HG03342 (cell line): ENCODE measurements around the gene MOGAT3.

Experiments used
- ATAC-seq: cut with Tn5 transposase; IDR thresholded peaks from one replicate; pipeline ENCODE4 v1.9.1; 2021; ENCODE audit warnings: mild to moderate bottlenecking, moderate library complexity; ENCODE audit not compliant: unreplicated experiment

The MOGAT3 gene

DNA sequence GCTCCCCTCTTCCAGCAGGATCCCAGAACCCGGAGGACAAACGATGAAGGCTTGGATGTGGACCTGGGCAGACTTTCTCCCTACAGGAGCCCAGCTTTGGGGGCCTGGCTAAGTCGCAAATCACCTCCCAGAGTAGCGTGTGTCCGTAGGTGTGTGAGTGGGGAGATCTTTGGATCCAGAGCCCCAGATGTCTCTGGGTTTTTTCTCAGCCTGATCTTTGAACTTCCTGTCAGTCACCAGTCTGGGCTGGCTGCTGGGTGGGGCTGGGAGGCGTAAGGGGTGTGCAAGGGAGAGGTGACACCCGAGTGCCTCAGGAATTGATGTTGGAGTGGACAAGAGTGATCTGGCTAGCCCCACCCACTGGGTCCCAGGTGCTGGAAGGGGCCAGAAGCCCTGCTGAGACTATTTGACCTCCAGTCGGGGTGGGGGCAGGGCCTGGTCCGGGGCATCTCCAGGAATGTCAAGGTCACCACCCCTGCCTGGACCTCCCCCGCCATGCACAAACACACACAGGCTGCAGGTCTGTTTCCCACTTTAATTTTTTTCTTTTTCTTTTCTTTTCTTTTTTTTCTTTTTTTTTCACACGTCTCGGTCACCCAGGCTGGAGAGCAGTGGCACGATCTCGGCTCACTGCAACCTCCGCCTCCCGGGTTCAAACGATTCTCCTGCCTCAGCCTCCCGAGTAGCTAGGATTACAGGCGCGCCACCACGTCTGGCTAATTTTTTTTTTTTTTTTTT lies at the start of gene MOGAT3:
MOGAT3 (minus strand) TSS at position 175 of the 738 bp plus-strand sequence. CDS start 182 bp downstream, outside the sequence.
- no peak for ATAC-seq

DNA sequence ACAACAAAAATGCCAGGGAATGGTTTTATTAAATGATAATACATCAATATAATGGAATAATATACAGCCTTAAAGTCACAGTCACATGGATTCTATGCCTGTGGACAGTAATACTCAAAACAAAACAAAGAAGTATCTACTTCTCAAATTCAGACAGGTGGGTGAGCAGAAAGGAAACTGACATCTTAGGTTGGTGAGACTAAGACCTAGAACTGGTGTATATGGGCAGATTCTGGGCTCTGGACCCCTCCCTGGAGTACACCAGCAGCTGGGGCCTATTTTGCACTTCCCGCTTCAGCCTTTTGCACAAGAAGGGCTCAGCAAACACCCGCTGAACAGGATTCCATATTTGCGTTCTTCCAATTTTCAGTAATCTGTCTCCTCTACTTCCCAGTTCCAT lies 49.5 kb upstream of the MOGAT3 start:
- ATAC-seq: no peak

- ATAC-seq: no peak
Observed at GRCh38 chr7:101248276-101248675, 47.4 kb upstream of the MOGAT3 start.

DNA sequence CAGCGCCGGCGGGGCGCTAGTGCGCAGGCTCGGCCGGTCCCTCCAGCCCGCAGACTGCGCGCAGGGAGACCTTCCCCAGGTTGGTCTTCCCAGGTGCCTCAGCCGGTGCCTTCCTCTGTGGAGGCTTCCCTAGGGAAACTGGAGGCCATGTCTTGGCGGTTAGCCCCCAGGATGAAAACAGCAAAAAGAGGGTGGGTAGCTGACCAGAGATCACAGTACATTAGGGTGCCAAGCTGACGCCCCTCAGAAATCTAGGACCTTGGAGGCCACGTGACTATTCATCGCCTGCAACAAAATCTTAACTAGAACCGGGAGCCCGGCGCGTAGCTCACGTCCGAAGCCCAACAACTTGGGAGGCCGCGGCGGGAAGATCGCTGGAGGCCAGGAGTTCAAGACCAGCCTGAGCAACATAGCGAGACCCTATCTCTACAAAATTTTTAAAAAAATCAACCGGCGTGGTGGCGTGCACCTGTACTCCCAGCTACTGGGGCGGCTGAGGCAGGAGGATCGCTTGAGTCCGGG lies 44.4 kb upstream of the MOGAT3 start:
- ATAC-seq: no peak

GRCh38 chr7:101244375-101245146 lies 43.7 kb upstream of the MOGAT3 start, which contains the start of gene FIS1:
Gene FIS1, minus strand, starts transcription at chr7:101245081. Its CDS starts 77 bp downstream, at chr7:101245004.
- ATAC-seq: peak; percentile 89

DNA sequence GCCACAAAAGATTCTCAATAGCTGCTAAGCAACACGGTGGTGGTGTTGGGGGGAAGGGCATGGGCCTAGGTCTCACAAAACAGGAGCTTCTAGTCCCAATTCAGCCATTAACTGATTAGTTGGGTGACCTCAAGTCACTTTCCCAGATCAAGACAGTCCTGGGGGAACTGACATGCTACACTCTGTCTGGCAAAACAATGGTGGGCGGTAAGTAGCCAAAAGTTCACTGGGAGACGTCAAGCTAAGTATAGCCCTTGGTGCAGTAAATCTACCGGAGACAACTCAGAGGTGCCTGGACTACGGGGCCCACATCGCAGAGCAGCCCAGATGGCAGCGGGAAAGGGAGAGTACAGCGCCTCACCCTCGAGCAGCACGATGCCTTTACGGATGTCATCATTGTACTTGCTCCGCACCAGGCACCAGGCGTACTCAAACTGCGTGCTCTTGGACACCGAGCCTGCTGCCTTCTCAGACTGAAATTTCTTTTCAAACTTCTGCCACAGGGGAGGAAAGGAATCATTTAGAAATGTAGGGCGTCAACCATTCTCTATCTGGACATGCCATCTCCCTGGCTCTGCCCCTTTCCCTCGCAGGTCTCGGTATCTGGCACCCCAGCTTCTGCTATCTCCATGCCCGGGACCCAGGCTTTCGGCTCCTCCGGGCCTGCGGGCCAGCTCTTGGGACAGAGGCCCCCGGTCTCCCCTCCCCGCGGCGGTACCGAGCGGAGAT lies 43.0 kb upstream of the MOGAT3 start:
- ATAC-seq: no peak

DNA sequence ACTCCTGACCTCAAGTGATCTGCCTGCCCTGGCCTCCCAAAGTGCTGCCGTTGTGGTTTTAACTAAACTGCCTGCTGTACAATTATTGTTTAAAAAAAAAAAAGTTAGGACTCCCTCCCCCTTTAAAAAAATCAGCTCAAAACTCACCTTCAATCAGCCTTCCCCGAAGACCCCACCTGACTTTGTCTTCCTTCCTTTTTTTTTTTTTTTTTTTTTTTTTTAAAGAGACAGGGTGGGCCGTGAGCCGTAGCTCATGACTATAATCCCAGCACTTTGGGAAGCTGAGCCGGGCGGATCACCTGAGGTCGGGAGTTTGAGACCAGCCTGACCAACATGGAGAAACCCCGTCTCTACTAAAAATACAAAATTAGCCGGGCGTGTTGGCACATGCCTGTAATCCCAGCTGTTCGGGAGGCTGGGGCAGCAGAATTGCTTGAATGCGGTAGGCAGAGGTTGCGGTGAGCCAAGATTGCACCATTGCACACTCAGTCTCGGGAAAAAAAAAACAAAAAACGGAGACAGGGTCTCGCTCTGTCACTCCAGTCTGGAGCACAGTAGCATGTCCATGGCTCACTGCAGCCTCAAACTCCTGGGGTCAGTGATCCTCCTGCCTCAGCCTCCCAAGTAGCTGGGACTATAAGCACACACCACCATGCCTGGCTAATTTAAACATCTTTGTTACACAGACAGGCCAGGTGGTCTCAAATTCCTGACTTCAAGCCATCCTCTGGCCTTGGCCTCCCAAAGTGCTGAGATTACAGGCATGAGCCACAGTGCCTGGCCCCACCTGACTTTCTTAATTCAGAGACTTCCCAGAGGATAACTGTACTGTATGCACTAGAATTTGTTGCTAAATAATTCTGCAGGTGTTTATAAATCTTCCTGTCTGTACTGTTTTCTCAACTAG lies 40.9 kb upstream of the MOGAT3 start:
- ATAC-seq: no peak

DNA sequence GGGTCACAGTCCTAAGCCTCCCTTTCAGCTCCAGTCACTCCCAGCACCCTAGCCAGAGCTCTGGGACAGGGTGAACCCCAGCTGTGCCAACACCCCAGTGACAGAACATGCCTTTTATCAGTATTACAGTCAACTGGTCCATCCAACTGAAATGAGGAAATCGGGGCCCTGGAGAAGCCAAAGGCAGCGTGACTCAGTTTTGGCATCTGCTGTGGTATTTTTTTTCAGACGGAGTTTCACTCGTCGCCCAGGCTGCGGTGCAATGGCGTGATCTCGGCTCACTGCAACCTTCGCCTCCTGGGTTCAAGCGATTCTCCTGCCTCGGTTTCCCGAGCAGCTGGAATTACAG lies 40.2 kb upstream of the MOGAT3 start:
- no peak for ATAC-seq

DNA sequence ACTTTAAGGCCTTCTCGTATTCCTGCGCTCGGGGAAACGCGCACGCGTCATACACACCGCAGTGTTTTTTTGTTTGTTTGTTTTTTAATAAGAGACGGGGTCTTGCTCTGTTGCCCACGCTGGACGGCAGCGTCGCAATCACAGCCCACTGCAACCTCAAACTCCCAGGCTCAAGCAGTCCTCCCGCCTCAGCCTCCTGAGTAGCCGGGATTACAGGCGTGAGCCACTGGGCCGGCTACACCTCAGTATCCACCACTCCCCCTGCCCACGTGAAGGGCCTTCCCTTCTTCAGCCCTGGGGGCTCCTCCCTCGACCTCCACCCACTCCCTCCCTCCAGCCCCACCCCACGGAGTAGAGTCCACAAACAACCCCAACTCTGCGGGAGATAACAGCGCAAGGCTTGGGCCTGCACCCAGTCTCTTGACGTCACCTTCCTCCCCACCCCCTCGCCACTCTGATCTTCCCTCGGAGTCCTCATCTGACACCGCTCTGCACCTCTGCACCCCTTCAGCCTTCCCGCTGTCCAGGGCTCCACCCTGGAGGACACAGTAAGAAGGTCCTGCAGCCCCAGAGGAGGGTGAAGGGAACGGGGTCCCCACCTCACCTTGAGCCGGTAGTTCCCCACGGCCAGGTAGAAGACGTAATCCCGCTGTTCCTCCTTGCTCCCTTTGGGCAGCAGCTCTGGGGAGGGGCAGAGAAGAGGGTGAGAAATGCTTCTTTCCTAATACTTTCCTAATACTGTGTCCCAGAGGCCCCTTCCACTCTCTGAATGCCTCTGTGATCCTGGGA lies 39.6 kb upstream of the MOGAT3 start:
- ATAC-seq: no peak

- no peak for ATAC-seq
Observed at GRCh38 chr7:101239951-101240220, 39.0 kb upstream of the MOGAT3 start.

- no peak for ATAC-seq
Observed at GRCh38 chr7:101239191-101239950, 38.5 kb upstream of the MOGAT3 start.

- ATAC-seq: no peak
Observed at GRCh38 chr7:101238226-101239182, 37.7 kb upstream of the MOGAT3 start.

DNA sequence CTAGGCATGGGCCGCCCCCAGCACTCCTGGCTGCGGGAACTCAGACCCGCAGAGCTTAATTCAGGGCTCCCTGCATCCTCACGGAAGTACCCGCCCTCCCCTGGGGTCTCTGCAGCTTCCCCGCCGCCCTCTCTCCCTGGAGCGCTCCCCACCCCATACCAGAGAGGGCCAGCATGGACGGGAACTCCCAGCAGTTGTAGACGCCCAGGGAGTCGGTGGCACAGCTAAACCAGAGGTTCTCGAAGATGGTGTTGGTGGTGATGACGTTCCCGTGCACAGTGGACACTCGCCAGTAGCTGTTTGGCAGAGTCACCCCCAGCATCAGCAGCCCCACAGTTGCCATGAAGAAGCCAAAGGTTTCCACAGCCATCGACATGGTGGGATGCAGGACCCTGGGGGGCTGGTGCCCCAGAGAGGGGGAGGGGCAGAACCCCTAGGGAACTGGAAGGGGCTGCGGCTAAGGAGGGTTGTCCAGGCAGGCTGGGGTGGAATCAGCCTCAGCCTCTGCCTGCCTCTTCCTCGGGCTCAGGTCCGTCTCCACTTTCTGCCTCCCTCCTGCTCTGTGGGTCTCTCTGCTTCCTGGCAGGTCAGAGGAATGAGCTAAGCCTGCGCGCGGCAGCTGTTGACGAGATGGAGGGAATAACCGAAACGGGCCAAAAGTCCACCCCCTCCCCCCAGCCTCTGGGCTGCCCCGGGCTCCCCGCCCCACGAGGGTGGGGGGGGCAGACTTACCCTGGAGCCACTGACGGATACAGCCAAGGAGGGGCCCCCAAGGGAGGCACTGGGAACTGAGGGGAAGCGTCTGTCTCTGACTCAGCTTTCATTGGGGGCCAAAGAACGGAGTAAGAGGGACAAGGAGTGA lies 36.6 kb upstream of the MOGAT3 start, which contains the start of gene CLDN15:
CLDN15 (minus strand) TSS at position 597 of the 862 bp plus-strand sequence; CDS start at position 376, 221 bp downstream.
- ATAC-seq: no peak

- ATAC-seq: no peak
Observed at GRCh38 chr7:101236292-101236835, 35.5 kb upstream of the MOGAT3 start.

GRCh38 chr7:101235522-101235921 lies 34.7 kb upstream of the MOGAT3 start:
- ATAC-seq: no peak

- no peak for ATAC-seq
Observed at GRCh38 chr7:101235050-101235449, 34.2 kb upstream of the MOGAT3 start.

DNA sequence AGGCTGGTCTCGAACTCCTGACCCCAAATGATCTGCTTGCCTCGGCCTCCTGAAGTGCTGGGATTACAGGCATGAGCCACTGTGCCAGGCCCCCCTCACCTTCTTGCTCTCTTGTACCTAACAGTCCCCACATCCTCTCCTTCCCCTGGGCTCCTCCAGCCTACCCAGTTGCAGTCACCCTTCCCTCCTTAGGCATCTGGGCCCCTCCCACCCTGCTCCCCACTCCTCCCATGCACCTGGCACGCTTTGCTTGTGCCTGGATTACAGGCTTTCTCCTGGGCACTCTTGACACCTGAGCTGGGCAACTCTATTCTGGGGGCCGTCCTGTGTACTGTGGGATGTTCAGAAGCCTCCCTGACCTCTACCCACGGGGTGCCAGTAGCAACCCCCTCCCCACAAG lies 33.8 kb upstream of the MOGAT3 start:
- ATAC-seq: no peak
